Colonic mucosa (tissue), 4 donors: ENCODE results near the gene OTOS. TPM values are rescaled to one million over a fixed set of nuclear protein-coding genes. Genes with fewer than 3 reads are reported as not detected.

Source experiments
- DNase-seq: peaks from one replicate; pipeline ENCODE4 v3.0.0-alpha.2; 2020
- H3K27ac ChIP-seq: fragments of 200-600 bp; one replicate; pipeline ENCODE4 v1.8.0; 2021
- H3K27me3 ChIP-seq: fragments of 200-600 bp; one replicate; pipeline ENCODE4 v1.8.0; 2021
- H3K36me3 ChIP-seq: fragments of 200-600 bp; one replicate; pipeline ENCODE4 v1.8.0; 2021
- H3K4me1 ChIP-seq: fragments of 200-600 bp; one replicate; pipeline ENCODE4 v1.8.0; 2021; ENCODE audit warnings: mild to moderate bottlenecking
- H3K4me3 ChIP-seq: fragments of 200-600 bp; one replicate; pipeline ENCODE4 v1.8.0; 2021
- H3K9ac ChIP-seq, 2 donors: one replicate each; pipeline ENCODE4 v1.7.0; 2013; ENCODE audit warnings: control low read depth in 2 of 2, low read depth in 2 of 2, low read length in 2 of 2
- H3K9me3 ChIP-seq: fragments of 200-600 bp; one replicate; pipeline ENCODE4 v1.8.0; 2021
- CTCF ChIP-seq: fragments of 200-600 bp; IDR thresholded peaks from one replicate; pipeline ENCODE4 v1.8.0; 2022; ENCODE audit warnings: antibody characterized with exemption, mild to moderate bottlenecking
- intact Hi-C: fragments of 100-400 bp; cut with DNase I; formaldehyde crosslinking; loops from one replicate; pipeline ENCODE4 v1.14.1; 2022
- total RNA-seq, 2 donors: library from RNA; stranded (reverse); fragmentation: NEBNext Ultra II Directional in 1 of 2; extraction: Animal tissue kit (Norgen Biotek cat#: 25700) in 1 of 2; gene quantifications; one replicate each; pipeline ENCODE4 v1.2.1, GENCODE V29; 2021
- donor health status: healthy.
- donor health status: DM: no; HTN: no; CAD: no.
- donor health status: DM: no; HTN: no; CAD: no.

OTOS gene
- total RNA-seq, 2 donors from 2014 or later: not detected

DNA sequence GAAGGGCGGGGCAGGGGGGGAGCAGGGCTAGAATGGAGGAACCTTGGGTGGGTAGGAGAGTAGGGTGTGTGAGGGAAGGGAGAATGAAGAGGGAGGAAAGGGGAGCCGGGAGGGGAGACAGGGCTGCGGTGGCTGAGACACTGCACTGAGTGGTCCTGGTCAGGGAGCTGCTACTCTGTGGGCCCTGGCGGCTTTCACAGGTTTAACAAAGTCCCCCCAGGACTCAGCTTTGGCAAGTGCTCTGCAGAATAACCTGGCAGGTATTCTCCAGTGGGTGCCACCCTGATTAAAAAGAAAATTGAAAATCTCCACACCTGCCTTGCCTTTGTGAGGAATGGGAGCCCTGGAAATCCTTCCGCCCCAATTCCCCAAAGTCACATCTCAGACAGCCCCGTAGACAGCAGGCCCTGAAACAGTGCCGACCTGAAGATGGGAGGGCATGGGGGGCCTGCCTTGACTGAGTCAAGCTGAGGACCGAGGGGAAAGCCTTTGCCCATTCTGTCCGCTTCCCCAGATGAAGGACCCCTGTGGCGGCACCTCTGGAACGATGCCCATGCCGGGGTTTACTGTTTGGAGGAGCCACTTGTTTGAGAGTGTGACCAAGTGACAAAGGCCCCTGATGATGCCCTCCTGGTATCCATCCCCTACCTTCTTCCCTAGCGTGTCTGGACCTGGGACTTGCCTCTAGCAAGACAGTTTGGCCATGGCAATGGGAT is 43.6 kb upstream of the OTOS start:
- Histone ChIP-seq H3K9me3 (no peaks in the 10 kb centered on the region), H3K36me3 (no peaks in the 10 kb centered on the region), H3K27me3 (no peaks in the 10 kb centered on the region), H3K4me3 (no peak overlapping the region), H3K27ac (no peak overlapping the region), H3K9ac (no peak overlapping the region), H3K4me1 (no peaks in the 10 kb centered on the region)
- no peak for TF ChIP-seq CTCF
- no peak for DNase-seq
- intact Hi-C loops: no loop called here

GRCh38 chr2:240183006-240183874 is 42.8 kb upstream of the OTOS start:
- Histone ChIP-seq H3K9me3 (no peaks in the 10 kb centered on the region), H3K27me3 (no peaks in the 10 kb centered on the region), H3K4me3 (no peak overlapping the region), H3K27ac (no peak overlapping the region), H3K36me3 (no peaks in the 10 kb centered on the region), H3K9ac (no peak overlapping the region), H3K4me1 (no peaks in the 10 kb centered on the region)
- no peak for TF ChIP-seq CTCF
- intact Hi-C loops: no loop called here
- DNase-seq: no peak

GRCh38 chr2:240182476-240182875 is 42.0 kb upstream of the OTOS start:
- Histone ChIP-seq H3K9me3 (no peaks in the 10 kb centered on the region), H3K36me3 (no peaks in the 10 kb centered on the region), H3K27ac (no peak overlapping the region), H3K9ac (no peak overlapping the region), H3K4me1 (no peaks in the 10 kb centered on the region), H3K4me3 (no peak overlapping the region), H3K27me3 (no peaks in the 10 kb centered on the region)
- no peak for TF ChIP-seq CTCF
- no peak for DNase-seq
- intact Hi-C loops: no loop called here

DNA sequence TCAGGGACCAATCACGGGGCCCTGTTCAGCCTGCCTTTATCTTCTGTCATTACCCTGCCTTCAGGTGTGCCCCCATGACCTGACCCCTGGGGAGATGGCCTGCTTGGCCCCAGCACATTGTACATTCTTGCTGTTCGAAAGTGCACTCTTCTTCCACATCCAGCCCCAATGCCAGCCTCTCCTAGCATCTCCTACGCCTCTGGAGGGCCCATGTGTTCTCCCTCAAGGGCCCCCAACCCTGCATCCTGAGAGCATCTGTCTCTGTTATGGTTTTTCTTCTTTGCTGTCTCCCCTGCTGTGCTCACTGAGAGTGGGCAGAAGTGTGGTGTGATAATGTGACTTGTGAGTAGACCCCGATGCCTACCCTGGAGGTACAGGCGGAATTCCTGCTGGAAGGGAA is 41.5 kb upstream of the OTOS start:
- no peaks in the 10 kb centered on the region for H3K36me3 ChIP-seq
- no peak overlapping the region for H3K9ac ChIP-seq
- no peaks in the 10 kb centered on the region for H3K27me3 ChIP-seq
- no peak for DNase-seq
- no peak overlapping the region for H3K27ac ChIP-seq
- H3K4me3 ChIP-seq: no peak overlapping the region
- H3K9me3 ChIP-seq: no peaks in the 10 kb centered on the region
- H3K4me1 ChIP-seq: no peaks in the 10 kb centered on the region
- intact Hi-C loops: no loop called here
- no peak for TF ChIP-seq CTCF

GRCh38 chr2:240179941-240180666 is 39.6 kb upstream of the OTOS start:
- Histone ChIP-seq H3K4me3 (no peak overlapping the region), H3K4me1 (no peaks in the 10 kb centered on the region), H3K27me3 (no peaks in the 10 kb centered on the region), H3K9me3 (no peaks in the 10 kb centered on the region), H3K9ac (no peak overlapping the region), H3K27ac (no peak overlapping the region), H3K36me3 (no peaks in the 10 kb centered on the region)
- intact Hi-C loops: no loop called here
- no peak for DNase-seq
- TF ChIP-seq CTCF: no peak
